Mesothelial cell of epicardium (in vitro differentiated cells): ENCODE measurements around the gene BBS1. TPM values are rescaled to one million over a fixed set of nuclear protein-coding genes. Genes with fewer than 3 reads are reported as not detected.

ENCODE experiments used
- DNase-seq, 2 experiments: peaks; one replicate each; pipeline ENCODE4 v3.0.0; 2021; ENCODE audit warnings: low spot score in 2 of 2; ENCODE audit not compliant: unreplicated experiment in 2 of 2
- H3K27ac Mint-ChIP-seq: 2 replicates; pipeline ENCODE4 v1.8.0; 2021; ENCODE audit warnings: mixed read lengths
- H3K27me3 Mint-ChIP-seq: 2 replicates; pipeline ENCODE4 v1.8.0; 2021; ENCODE audit warnings: low read depth, mixed read lengths
- H3K36me3 Mint-ChIP-seq: 2 replicates; pipeline ENCODE4 v1.8.0; 2021; ENCODE audit warnings: mixed read lengths
- H3K4me1 Mint-ChIP-seq: 2 replicates; pipeline ENCODE4 v1.8.0; 2021; ENCODE audit warnings: mixed read lengths
- H3K4me3 Mint-ChIP-seq: 2 replicates; pipeline ENCODE4 v1.8.0; 2021; ENCODE audit warnings: mild to moderate bottlenecking, moderate library complexity, mixed read lengths
- H3K9me3 Mint-ChIP-seq: 2 replicates; pipeline ENCODE4 v1.8.0; 2021; ENCODE audit warnings: mixed read lengths
- total RNA-seq: library from RNA; stranded (reverse); gene quantifications from 3 replicates; pipeline ENCODE4 v1.2.1, GENCODE V29; 2021
- TF ChIP-seq, protein P1 (sequence below): fragments of 200-600 bp; sonication (generic); IDR thresholded peaks from one replicate; pipeline ENCODE4 v1.5.0; 2021; ENCODE audit warnings: antibody characterized with exemption; ENCODE audit not compliant: unreplicated experiment

The BBS1 gene
- total RNA-seq, 1 donor from 2014 or later: 61.5 TPM

DNA sequence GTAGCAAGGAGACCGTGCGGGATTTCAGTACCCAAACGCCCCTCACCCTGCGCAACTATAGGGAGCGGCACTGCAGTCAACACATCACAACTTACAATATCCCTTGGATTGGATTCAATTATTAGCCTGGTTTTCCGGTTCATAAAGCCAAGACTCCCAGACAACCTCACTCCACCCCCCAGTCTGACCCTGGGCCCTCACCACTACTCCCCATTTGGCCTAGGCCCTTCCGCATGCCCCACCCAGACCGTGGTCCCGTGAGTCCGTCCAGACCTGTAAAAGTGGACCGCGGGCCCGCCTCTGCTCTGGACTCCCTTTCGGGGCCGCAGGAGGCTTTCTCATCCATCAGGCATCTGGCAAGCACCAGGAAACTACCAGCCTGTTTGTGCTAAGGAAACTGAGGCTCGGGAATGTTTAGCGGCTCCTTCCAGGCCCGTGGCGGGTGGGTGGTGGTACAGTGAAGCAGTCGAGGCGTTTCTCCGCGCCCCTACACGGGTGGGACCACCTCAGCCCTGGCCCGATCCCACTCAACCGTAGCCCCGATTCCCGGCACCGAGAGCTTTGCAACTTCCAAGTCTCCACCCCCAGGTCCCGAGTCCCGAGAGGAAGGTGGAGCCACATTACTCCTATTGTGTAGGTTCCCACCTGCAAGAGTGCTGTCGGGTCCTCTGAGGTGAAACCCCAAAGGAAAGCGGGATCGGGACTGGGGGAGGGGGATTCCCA is 30.9 kb upstream of the BBS1 start:
- Mint-ChIP-seq H3K4me3 (peak overlapping the region; percentile 95), H3K36me3 (no peaks in the 10 kb centered on the region), H3K9me3 (no peaks in the 10 kb centered on the region), H3K27me3 (no peaks in the 10 kb centered on the region), H3K4me1 (peaks cover 12% of the 10 kb centered on the region), H3K27ac (peak overlapping the region; percentile 97)
- TF ChIP-seq, protein P1, sequence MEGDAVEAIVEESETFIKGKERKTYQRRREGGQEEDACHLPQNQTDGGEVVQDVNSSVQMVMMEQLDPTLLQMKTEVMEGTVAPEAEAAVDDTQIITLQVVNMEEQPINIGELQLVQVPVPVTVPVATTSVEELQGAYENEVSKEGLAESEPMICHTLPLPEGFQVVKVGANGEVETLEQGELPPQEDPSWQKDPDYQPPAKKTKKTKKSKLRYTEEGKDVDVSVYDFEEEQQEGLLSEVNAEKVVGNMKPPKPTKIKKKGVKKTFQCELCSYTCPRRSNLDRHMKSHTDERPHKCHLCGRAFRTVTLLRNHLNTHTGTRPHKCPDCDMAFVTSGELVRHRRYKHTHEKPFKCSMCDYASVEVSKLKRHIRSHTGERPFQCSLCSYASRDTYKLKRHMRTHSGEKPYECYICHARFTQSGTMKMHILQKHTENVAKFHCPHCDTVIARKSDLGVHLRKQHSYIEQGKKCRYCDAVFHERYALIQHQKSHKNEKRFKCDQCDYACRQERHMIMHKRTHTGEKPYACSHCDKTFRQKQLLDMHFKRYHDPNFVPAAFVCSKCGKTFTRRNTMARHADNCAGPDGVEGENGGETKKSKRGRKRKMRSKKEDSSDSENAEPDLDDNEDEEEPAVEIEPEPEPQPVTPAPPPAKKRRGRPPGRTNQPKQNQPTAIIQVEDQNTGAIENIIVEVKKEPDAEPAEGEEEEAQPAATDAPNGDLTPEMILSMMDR: no peak
- peak in 1 of 2 experiments; percentile 44 for DNase-seq

DNA sequence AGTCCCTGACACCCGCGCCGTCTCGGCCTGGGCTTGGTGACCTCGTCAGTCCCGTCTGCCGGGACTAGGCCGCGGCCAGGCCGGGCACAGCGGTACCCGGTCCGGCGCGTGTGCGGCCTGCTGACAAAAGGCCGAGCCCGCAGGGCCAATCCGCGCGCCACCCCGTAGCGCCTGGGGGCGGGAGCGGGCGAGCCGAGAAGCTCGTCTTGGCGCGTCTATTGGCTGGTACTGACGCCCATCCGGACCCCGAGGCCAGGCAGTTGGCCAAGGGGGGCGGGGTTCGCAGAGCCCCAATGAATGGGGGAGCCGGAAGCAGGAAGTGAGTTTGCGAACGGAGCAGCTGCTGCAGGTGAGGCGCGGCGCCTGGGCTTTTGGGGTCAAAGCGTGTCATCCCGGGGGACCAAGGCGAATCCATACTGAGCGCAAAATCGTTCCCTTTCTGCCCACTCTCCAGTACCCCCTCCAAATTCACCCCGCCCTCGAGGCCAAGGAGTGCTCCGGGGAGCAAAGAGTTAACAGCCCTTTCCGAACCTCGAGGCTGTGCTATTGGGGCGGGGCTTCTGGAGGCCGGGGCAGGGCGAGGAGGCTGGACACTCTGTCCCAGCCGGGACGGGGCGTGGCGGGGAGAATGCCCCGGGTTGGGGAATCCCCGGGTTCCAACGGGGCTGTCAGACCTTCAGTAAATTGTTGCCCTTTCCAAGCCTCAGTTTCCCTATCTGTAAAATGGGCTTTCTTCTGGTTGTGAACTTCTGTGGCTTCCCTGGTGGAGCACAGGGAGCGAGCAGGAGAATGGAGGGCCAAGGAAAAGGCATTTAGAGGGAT is 30.1 kb upstream of the BBS1 start, which contains the start of gene DPP3:
TSS of gene DPP3 (plus strand) at position 318 of the 822 bp plus-strand sequence. CDS start 1,767 bp downstream, outside the sequence.
- no peaks in the 10 kb centered on the region for H3K27me3 Mint-ChIP-seq
- H3K36me3 Mint-ChIP-seq: no peaks in the 10 kb centered on the region
- peak within 1 kb of the TSS; percentile 97 for H3K27ac Mint-ChIP-seq
- H3K9me3 Mint-ChIP-seq: no peaks in the 10 kb centered on the region
- DNase-seq: peak; percentile 96 to 98
- TF ChIP-seq, protein P1: no peak
- H3K4me3 Mint-ChIP-seq: peak within 1 kb of the TSS; percentile 95
- H3K4me1 Mint-ChIP-seq: peaks cover 12% of the 10 kb centered on the region

DNA sequence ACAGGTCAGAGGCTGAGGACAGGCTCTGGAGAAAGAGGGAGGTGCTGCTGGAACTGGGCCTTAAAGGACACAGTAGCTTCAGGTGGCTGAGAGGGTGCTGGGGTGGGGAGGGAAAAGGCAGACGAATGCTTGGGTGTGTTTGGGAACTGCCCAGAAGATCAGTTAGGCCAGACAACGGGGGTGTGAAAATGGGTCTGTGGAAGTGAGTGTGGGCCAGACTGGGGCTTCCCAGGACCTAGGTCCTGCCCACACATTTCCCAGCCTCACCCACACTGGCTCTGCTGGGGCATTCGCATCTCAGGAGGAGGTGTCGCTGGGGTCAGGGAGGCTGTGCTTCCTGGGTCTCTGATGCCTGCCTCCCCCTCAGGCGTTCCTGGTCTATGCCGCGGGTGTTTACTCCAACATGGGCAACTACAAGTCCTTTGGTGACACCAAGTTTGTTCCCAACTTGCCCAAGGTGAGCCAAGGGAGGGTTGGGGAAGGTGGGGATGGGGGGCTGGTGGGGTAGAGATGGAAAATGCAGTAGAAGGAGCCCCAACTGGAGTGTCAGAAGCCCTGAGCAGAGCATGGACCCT is 25.5 kb upstream of the BBS1 start:
- Mint-ChIP-seq H3K36me3 (peaks cover 7% of the 10 kb centered on the region), H3K4me1 (peaks cover 3% of the 10 kb centered on the region), H3K9me3 (no peaks in the 10 kb centered on the region), H3K4me3 (no peak overlapping the region), H3K27me3 (no peaks in the 10 kb centered on the region), H3K27ac (no peak overlapping the region)
- DNase-seq: no peak
- TF ChIP-seq, protein P1: no peak

DNA sequence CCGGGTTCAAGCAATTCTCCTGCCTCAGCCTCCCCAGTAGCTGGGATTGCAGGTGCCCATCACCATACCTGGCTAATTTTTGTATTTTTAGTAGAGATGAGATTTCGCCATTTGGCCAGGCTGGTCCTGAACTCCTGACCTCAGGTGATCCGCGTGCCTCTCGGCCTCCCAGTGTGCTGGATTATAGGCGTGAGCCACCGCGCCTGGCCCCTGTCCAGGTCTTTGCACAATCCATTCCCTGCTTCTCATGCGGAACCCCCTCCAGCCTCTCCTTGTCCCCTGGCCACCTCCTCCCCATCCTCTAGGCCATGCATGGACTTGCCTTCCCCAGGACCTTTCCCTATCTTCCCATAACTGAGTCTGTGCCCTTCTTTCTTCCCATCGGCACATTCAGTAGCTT is 21.5 kb upstream of the BBS1 start:
- H3K27me3 Mint-ChIP-seq: no peaks in the 10 kb centered on the region

DNA sequence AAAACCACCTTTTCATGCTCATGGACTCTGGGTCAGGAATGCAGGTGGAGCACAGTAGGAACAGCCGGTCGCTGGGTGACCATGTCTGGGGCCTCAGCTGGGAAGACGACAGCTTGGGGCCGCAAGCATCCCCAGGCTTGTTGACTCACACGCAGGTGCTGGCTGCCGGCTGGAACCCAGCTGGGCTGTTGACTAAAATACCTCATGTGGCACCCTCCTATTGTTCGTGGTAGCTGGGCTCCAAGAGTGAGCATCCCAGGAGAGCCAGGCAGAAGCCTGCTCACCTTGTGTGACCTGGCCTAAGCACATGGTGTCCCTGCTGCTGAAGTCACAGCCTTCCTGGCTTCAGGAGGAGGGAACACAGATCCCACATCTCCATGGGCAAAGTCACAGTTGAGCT is 20.8 kb upstream of the BBS1 start:
- Mint-ChIP-seq H3K36me3 (peaks cover 7% of the 10 kb centered on the region), H3K4me3 (no peak overlapping the region), H3K27ac (no peak overlapping the region), H3K4me1 (no peaks in the 10 kb centered on the region), H3K9me3 (no peaks in the 10 kb centered on the region), H3K27me3 (no peaks in the 10 kb centered on the region)
- DNase-seq: no peak
- TF ChIP-seq, protein P1: no peak

More for the DNA sequence above, 21.5 kb upstream of the BBS1 start:
- Mint-ChIP-seq H3K9me3 (no peaks in the 10 kb centered on the region), H3K27ac (no peak overlapping the region), H3K36me3 (peaks cover 7% of the 10 kb centered on the region), H3K4me3 (no peak overlapping the region), H3K4me1 (no peaks in the 10 kb centered on the region)
- TF ChIP-seq, protein P1: no peak
- no peak for DNase-seq
